Measurements from ENCODE around the gene CALML4. TPM values are rescaled to one million over a fixed set of nuclear protein-coding genes. Genes with fewer than 3 reads are reported as not detected.

CALML4 gene
- total RNA-seq, 2 donors from 2014 or later = 3.3 to 12.7 TPM

DNA sequence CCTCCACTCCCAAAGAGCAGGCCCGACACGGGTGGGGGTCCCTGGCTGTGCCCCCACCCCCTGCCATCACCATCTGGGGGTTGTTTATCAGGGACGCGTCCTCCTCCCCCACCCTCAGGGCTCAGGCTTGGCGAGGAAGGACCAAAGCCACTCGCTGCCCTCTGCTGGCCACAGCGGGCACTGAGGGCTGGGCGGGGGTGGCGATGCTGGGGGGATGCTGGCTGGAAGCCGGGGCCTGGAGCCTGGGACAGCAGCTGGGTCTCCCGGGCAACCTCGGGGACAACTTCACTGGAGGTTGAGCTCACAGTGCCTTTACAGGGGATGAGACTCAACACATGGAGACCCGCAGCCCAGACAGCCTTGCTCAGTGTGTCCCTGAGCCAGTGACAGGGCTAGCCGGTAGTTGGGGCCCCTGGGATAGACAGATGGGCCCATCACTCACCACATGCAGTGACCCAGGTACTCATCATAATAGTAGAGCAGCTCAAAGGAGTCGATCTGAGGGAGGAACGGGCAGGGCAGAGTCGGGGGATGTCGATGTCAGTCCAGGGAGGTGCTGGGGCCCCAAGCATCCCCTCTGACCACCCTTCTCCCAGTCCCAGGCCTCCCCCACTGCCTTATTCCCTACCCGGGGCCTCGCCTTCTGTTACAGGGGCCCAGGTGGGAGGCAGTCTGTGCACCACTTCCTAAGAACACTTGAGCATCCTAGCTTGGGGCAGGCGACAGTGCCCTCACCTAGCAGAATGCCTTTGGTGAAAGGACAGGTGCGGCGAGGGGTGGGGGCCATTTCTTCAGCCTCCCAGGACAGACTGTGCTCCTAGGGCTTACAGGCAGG is 5.9 kb upstream of the CALML4 start:
- H3K36me3 ChIP-seq (replicated peaks in 1 of 2; ENCODE audit: insufficient read depth in 1 of 2, low read depth in 2 of 2) = no peaks in the 10 kb centered on the region
- intact Hi-C loops (cut with DNase I) = no loop called here
- H3K4me3 ChIP-seq = no peak overlapping the region
- H3K4me1 ChIP-seq = peaks cover 13% of the 10 kb centered on the region
- H3K27me3 ChIP-seq = no peaks in the 10 kb centered on the region
- H3K9me3 ChIP-seq = no peaks in the 10 kb centered on the region
- DNase-seq (peak; percentile 55 to 62 (median 62)), ATAC-seq (peak; percentile 66)
- no peak overlapping the region for H3K27ac ChIP-seq
- TF ChIP-seq POLR2A (IDR thresholded peaks at IDR 0.05) = no peak
- TF ChIP-seq CTCF (IDR thresholded peaks at IDR 0.05) = peak; percentile 64 to 77 (median 70)
- 42 to 45% methylated on average over 13 to 23 of the region's 23 CpGs for WGBS, 2 donors

DNA sequence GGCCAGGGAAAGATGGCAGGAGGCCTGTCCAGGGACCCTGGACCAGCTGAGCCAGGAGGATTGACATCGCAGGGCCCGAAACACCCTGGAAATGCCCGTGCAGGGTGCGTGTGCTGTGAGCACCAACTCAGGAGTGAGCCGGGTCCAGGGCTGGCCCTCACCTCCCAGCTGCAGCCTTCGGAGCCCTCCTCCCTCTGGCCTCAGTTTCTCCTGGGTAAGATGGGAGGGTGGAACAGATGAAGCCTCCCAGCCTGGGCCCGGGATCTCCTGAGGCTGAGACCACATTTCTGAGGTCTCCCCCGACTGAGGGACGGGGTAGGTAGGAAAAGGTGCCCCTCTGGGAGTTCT is 5.3 kb upstream of the CALML4 start:
- WGBS, 2 donors = 79 to 86% methylated on average over 5 to 9 of the region's 9 CpGs
- no peak for TF ChIP-seq POLR2A (IDR thresholded peaks at IDR 0.05)
- no peak for TF ChIP-seq CTCF (IDR thresholded peaks at IDR 0.05)
- intact Hi-C loops (cut with DNase I) = no loop called here
- no peak overlapping the region for H3K4me3 ChIP-seq
- no peak overlapping the region for H3K27ac ChIP-seq
- no peaks in the 10 kb centered on the region for H3K9me3 ChIP-seq
- no peak for ATAC-seq
- H3K27me3 ChIP-seq = no peaks in the 10 kb centered on the region
- no peak for DNase-seq
- H3K36me3 ChIP-seq (replicated peaks in 1 of 2; ENCODE audit: insufficient read depth in 1 of 2, low read depth in 2 of 2) = no peaks in the 10 kb centered on the region
- peaks cover 19% of the 10 kb centered on the region for H3K4me1 ChIP-seq

DNA sequence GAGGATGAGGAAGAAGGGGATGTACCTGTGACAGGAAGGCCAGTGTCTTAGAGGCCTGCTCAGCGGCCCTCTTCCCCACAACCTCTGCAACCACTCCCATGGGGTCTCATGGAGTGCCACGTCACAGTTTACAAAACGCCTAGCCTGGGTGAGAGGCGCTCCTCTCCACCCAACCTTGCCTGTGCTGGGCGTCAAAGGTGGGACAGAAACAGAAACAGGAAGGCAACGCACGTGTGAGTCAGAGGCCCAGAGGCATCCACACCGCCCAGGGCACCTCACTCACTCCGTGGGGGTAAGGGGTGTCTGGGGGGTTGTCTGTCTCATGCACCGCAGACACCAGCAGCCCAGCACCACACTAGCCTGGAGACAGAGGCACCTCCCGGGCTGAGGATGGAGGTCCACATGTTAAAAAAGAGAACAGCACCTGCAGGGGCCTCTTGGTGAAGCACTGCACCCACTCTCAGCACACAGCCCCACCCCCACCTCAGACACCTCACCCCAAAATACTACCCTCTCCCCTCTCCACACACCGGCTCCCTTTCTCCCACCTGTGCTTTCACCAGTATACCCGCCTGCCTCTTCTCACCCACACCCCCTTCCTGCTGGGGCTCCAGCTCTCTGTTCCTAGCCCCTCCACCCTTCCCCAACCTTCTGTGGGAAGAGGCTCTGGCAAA is 4.7 kb upstream of the CALML4 start:
- Histone ChIP-seq H3K27ac (no peak overlapping the region), H3K4me3 (no peak overlapping the region), H3K4me1 (peaks cover 24% of the 10 kb centered on the region), H3K36me3 (replicated peaks in 1 of 2; ENCODE audit: insufficient read depth in 1 of 2, low read depth in 2 of 2) (no peaks in the 10 kb centered on the region), H3K27me3 (no peaks in the 10 kb centered on the region), H3K9me3 (no peaks in the 10 kb centered on the region)
- no peak for TF ChIP-seq POLR2A (IDR thresholded peaks at IDR 0.05)
- TF ChIP-seq CTCF (IDR thresholded peaks at IDR 0.05) = no peak
- DNase-seq = no peak
- no peak for ATAC-seq
- intact Hi-C loops (cut with DNase I) = no loop called here
- WGBS, 2 donors = 72 to 90% methylated on average over 13 of the region's 13 CpGs

DNA sequence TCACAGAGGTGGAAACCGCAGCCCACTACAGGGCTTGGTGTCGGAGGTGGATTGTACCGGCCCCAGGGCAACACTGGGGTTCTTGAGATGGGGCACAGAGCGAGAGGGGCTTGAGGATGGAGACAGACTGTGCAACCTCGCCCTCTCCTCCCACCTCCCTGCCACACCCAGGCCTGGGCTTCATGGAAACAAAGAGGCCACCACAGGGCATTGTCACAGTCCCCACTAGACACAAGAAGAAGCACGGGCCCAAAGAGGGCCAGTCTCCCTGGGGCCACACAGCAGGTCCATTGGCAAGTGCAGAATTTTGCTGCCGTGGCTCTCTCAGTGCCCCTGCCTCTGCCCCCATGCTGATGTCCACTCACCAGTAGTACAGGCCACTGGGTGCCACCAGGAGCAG is 4.1 kb upstream of the CALML4 start:
- 77 to 96% methylated on average over 5 to 7 of the region's 7 CpGs for WGBS, 2 donors
- no peak for DNase-seq
- Histone ChIP-seq H3K4me1 (peaks cover 30% of the 10 kb centered on the region), H3K9me3 (no peaks in the 10 kb centered on the region), H3K27ac (no peak overlapping the region), H3K36me3 (replicated peaks in 1 of 2; ENCODE audit: insufficient read depth in 1 of 2, low read depth in 2 of 2) (no peaks in the 10 kb centered on the region), H3K27me3 (no peaks in the 10 kb centered on the region), H3K4me3 (no peak overlapping the region)
- no peak for ATAC-seq
- TF ChIP-seq CTCF (IDR thresholded peaks at IDR 0.05) (no peak), POLR2A (IDR thresholded peaks at IDR 0.05) (no peak)
- intact Hi-C loops (cut with DNase I) = no loop called here

All from body of pancreas (tissue), 4 donors.